Tibial nerve (tissue), 4 donors: Measurements from ENCODE around the gene ABI2. TPM values are rescaled to one million over a fixed set of nuclear protein-coding genes. Genes with fewer than 3 reads are reported as not detected.

Source experiments
- DNase-seq, 2 donors: peaks; one replicate each; pipeline ENCODE4 v3.0.0-alpha.2; 2019; ENCODE audit warnings: low spot score in 2 of 2
- H3K27ac ChIP-seq, 4 donors: fragments of 200-600 bp; sonication (generic) in 3 of 4; one replicate each; pipeline ENCODE4 v1.5.1; 2017 to 2019; ENCODE audit warnings: mild to moderate bottlenecking in 1 of 4
- H3K27me3 ChIP-seq, 2 donors: fragments of 200-600 bp; sonication (generic) in 1 of 2; one replicate each; pipeline versions ENCODE4 v1.5.1 to v1.6.0; 2017 to 2019
- H3K36me3 ChIP-seq, 3 donors: fragments of 200-600 bp; sonication (generic); one replicate each; pipeline ENCODE4 v1.5.1; 2018 to 2019
- H3K4me1 ChIP-seq, 4 donors: fragments of 200-600 bp; sonication (generic) in 3 of 4; one replicate each; pipeline ENCODE4 v1.5.1; 2017 to 2019
- H3K4me3 ChIP-seq, 4 donors: fragments of 200-600 bp; sonication (generic) in 3 of 4; one replicate each; pipeline ENCODE4 v1.5.1; 2017 to 2019; ENCODE audit warnings: mild to moderate bottlenecking in 1 of 4, moderate library complexity in 1 of 4
- H3K9me3 ChIP-seq, 4 donors: fragments of 200-600 bp; sonication (generic) in 3 of 4; one replicate each; pipeline ENCODE4 v1.5.1; 2017 to 2019
- CTCF ChIP-seq, 5 experiments: fragments of 200-600 bp in 3 of 5; fragments of 450-650 bp in 2 of 5; sonication (generic) in 3 of 5; IDR thresholded peaks; one replicate each; pipeline ENCODE4 v1.5.1; 2016 to 2019; ENCODE audit warnings: antibody characterized with exemption in 5 of 5, mild to moderate bottlenecking in 3 of 5, moderate library complexity in 2 of 5
- EP300 ChIP-seq, 2 donors: sonication (generic); formaldehyde crosslinking; IDR thresholded peaks; one replicate each; pipeline ENCODE4 v1.6.1; 2017; ENCODE audit warnings: antibody characterized with exemption in 2 of 2, mild to moderate bottlenecking in 1 of 2
- POLR2A ChIP-seq, 2 donors: fragments of 450-650 bp; IDR thresholded peaks; one replicate each; pipeline ENCODE4 v1.6.1; 2017; ENCODE audit warnings: antibody characterized with exemption in 2 of 2, mild to moderate bottlenecking in 2 of 2, moderate library complexity in 2 of 2
- WGBS, 2 donors: methylation state at CpG; one replicate each; pipeline ENCODE4 v1.1.5; 2018; 5-methylcytosine and 5-hydroxymethylcytosine counted together
- total RNA-seq, 4 donors: library from RNA; depleted of rRNA; stranded (reverse); fragments of >200 nt; gene quantifications; one replicate each; pipeline ENCODE4 v1.1.0, GENCODE V29; 2016

The ABI2 gene
- total RNA-seq, 4 donors from 2014 or later: 33.3 to 60.7 (median 42.7) TPM

GRCh38 chr2:203451011-203451410, 122.8 kb downstream of the ABI2 start:
- peaks cover 0 to 48% (median 3%) of the 10 kb centered on the region in 3 donors for H3K36me3 ChIP-seq
- H3K27me3 ChIP-seq: no peaks in the 10 kb centered on the region
- WGBS, 2 donors: 80 to 81% methylated on average over 2 of the region's 2 CpGs
- TF ChIP-seq CTCF (IDR thresholded peaks at IDR 0.05): no peak
- no peak for TF ChIP-seq POLR2A (IDR thresholded peaks at IDR 0.05)
- no peak for TF ChIP-seq EP300 (IDR thresholded peaks at IDR 0.05)
- H3K9me3 ChIP-seq: no peaks in the 10 kb centered on the region
- H3K4me3 ChIP-seq: no peak overlapping the region
- peaks cover 0 to 23% (median 0%) of the 10 kb centered on the region in 4 donors for H3K4me1 ChIP-seq
- no peak overlapping the region for H3K27ac ChIP-seq
- no peak for DNase-seq

GRCh38 chr2:203451689-203452088, 123.5 kb downstream of the ABI2 start:
- H3K27me3 ChIP-seq: no peaks in the 10 kb centered on the region
- 97 to 100% methylated on average over 1 of the region's 1 CpG for WGBS, 2 donors
- H3K4me1 ChIP-seq: peaks cover 0 to 23% (median 0%) of the 10 kb centered on the region in 4 donors
- no peak overlapping the region for H3K4me3 ChIP-seq
- no peak overlapping the region for H3K27ac ChIP-seq
- no peak for DNase-seq
- H3K9me3 ChIP-seq: no peaks in the 10 kb centered on the region
- H3K36me3 ChIP-seq: peaks cover 0 to 42% (median 3%) of the 10 kb centered on the region in 3 donors
- TF ChIP-seq CTCF (IDR thresholded peaks at IDR 0.05) (no peak), EP300 (IDR thresholded peaks at IDR 0.05) (no peak), POLR2A (IDR thresholded peaks at IDR 0.05) (no peak)

GRCh38 chr2:203453858-203454451, 125.8 kb downstream of the ABI2 start:
- TF ChIP-seq EP300 (IDR thresholded peaks at IDR 0.05): no peak
- TF ChIP-seq CTCF (IDR thresholded peaks at IDR 0.05): peak; percentile 50 to 75 (median 64)
- TF ChIP-seq POLR2A (IDR thresholded peaks at IDR 0.05): no peak
- H3K4me3 ChIP-seq: no peak overlapping the region
- H3K4me1 ChIP-seq: peaks cover 0 to 23% (median 0%) of the 10 kb centered on the region in 4 donors
- WGBS, 2 donors: 6% methylated on average over 1 of the region's 1 CpG
- peaks cover 0 to 49% (median 3%) of the 10 kb centered on the region in 3 donors for H3K36me3 ChIP-seq
- DNase-seq: peak in 1 of 2 donors; percentile 54
- peak overlapping the region in 1 of 4 donors; percentile 36 for H3K27ac ChIP-seq
- no peaks in the 10 kb centered on the region for H3K9me3 ChIP-seq
- H3K27me3 ChIP-seq: no peaks in the 10 kb centered on the region

GRCh38 chr2:203455209-203455608, 127.0 kb downstream of the ABI2 start:
- no peak overlapping the region for H3K4me3 ChIP-seq
- no peaks in the 10 kb centered on the region for H3K27me3 ChIP-seq
- peaks cover 0 to 49% (median 0%) of the 10 kb centered on the region in 3 donors for H3K36me3 ChIP-seq
- H3K9me3 ChIP-seq: no peaks in the 10 kb centered on the region
- no peak overlapping the region for H3K27ac ChIP-seq
- no peak for DNase-seq
- H3K4me1 ChIP-seq: peaks cover 0 to 23% (median 0%) of the 10 kb centered on the region in 4 donors
- TF ChIP-seq CTCF (IDR thresholded peaks at IDR 0.05) (no peak), POLR2A (IDR thresholded peaks at IDR 0.05) (no peak), EP300 (IDR thresholded peaks at IDR 0.05) (no peak)
- WGBS, 2 donors: 67 to 73% methylated on average over 3 of the region's 3 CpGs

- no peak overlapping the region for H3K27ac ChIP-seq
- no peak overlapping the region for H3K4me3 ChIP-seq
- peaks cover 0 to 30% (median 0%) of the 10 kb centered on the region in 3 donors for H3K36me3 ChIP-seq
- peaks cover 0 to 33% (median 3%) of the 10 kb centered on the region in 4 donors for H3K4me1 ChIP-seq
- TF ChIP-seq POLR2A (IDR thresholded peaks at IDR 0.05) (no peak), EP300 (IDR thresholded peaks at IDR 0.05) (no peak), CTCF (IDR thresholded peaks at IDR 0.05) (no peak)
- no peaks in the 10 kb centered on the region for H3K9me3 ChIP-seq
- no peaks in the 10 kb centered on the region for H3K27me3 ChIP-seq
- DNase-seq: no peak
Measured at GRCh38 chr2:203461746-203462145, 133.6 kb downstream of the ABI2 start.
